Sigmoid colon (tissue), 4 donors: ENCODE data around the gene ADAM10.

Source experiments
- EP300 ChIP-seq, 4 donors: sonication (generic); formaldehyde crosslinking; IDR thresholded peaks; one replicate each; pipeline ENCODE4 v1.6.1; 2017; ENCODE audit warnings: antibody characterized with exemption in 4 of 4
- POLR2A ChIP-seq, 2 donors: fragments of 450-650 bp; IDR thresholded peaks; one replicate each; pipeline ENCODE4 v1.6.1; 2016; ENCODE audit warnings: antibody characterized with exemption in 2 of 2, mild to moderate bottlenecking in 2 of 2, moderate library complexity in 2 of 2
- POLR2AphosphoS5 ChIP-seq, 4 donors: sonication (generic); formaldehyde crosslinking; IDR thresholded peaks; one replicate each; pipeline ENCODE4 v1.6.1; 2017; ENCODE audit warnings: antibody characterized with exemption in 4 of 4
- TF ChIP-seq, protein P1 (sequence below), 4 experiments: fragments of 450-650 bp in 3 of 4; fragments of 200-600 bp in 1 of 4; IDR thresholded peaks; one replicate each; pipeline ENCODE4 v1.5.1; 2016 to 2019; ENCODE audit warnings: antibody characterized with exemption in 4 of 4, mild to moderate bottlenecking in 3 of 4, moderate library complexity in 2 of 4

DNA sequence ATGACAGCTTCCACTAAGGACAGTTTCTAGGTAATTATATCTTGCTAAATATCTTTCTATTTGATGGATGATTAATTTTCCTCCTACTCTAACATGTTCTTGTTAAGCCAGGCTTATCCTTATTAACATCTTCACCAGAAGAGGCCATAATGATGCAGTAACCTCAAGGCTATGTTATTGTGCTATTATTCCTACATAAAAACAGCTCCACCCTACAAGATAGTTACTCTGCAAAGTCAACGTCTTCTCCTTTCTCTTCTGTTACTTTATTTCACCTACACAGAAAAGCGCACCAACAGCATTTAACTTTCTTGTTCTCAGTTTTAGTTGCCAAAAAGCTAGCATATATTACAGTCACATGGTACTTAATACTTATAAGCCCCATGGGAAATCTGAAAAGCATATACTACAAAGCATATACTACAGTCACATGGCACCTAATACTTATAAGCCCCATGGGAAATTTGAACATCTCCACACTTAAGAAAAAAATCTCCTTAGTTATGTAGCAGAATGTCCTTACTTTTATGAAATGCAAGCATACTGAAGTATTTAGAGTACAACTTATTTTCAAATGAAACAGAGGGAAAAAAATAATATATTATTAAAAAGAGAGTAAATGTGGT is 13.4 kb downstream of the ADAM10 start:
- TF ChIP-seq, protein P1, sequence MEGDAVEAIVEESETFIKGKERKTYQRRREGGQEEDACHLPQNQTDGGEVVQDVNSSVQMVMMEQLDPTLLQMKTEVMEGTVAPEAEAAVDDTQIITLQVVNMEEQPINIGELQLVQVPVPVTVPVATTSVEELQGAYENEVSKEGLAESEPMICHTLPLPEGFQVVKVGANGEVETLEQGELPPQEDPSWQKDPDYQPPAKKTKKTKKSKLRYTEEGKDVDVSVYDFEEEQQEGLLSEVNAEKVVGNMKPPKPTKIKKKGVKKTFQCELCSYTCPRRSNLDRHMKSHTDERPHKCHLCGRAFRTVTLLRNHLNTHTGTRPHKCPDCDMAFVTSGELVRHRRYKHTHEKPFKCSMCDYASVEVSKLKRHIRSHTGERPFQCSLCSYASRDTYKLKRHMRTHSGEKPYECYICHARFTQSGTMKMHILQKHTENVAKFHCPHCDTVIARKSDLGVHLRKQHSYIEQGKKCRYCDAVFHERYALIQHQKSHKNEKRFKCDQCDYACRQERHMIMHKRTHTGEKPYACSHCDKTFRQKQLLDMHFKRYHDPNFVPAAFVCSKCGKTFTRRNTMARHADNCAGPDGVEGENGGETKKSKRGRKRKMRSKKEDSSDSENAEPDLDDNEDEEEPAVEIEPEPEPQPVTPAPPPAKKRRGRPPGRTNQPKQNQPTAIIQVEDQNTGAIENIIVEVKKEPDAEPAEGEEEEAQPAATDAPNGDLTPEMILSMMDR (IDR thresholded peaks at IDR 0.05): no peak
- TF ChIP-seq POLR2AphosphoS5 (IDR thresholded peaks at IDR 0.05) (no peak), POLR2A (IDR thresholded peaks at IDR 0.05) (no peak), EP300 (IDR thresholded peaks at IDR 0.05) (no peak)
